ENCODE data around the gene RPS3A. TPM values are rescaled to one million over a fixed set of nuclear protein-coding genes. Genes with fewer than 3 reads are reported as not detected.

The RPS3A gene
- total RNA-seq, result 2,351 and 3,068 TPM in 2 replicates

DNA sequence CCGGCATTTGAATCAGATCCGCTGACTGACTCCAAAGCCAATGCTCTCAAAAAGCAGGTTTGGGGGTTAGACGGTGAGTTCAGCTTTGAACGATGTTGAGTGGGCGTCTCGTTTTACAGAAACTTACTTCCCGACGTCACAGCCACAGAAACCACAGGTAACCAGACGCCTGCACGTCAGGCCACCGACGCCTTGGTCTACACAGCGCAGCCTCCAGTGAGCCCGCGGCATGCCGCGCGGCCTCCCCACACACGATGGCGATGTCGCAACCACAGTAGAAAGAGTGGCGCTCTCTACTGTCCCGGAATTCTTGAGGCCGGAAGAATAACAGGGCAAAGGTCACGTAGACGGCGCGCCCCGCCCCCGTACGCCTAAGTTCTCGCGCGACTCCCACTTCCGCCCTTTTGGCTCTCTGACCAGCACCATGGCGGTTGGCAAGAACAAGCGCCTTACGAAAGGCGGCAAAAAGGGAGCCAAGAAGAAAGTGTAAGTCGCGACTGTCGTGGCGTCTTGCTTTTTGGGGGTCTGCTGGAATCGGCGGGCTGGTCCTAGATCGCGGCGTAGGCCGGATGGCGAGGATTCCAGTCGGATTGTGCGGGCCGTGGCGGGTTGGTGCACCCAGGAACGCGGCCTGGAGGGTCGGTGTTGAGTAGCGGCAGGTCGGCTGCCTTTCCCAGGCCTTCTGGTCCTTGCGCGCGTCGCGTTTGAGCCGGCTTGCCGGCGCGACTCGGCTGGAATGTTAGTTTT, at the start of gene RPS3A:
RPS3A (plus strand) TSS at position 400 of the 747 bp plus-strand sequence; CDS start at position 425, 25 bp downstream.

Small RNAs within 50 kb of the gene (small RNA-seq; reads per million reads assigned to genes)
- gene SNORD73A, result not detected
- 6.0 reads per million, percentile 85 among the genes with 10 or more reads in this experiment for gene SNORD73B

Other genes starting within 250 kb of the RPS3A start
- gene LRBA, start 84.3 kb upstream of the RPS3A start, total RNA-seq, result 92.0 and 114 TPM in 2 replicates
- gene PRSS48, start 177.5 kb downstream of the RPS3A start, total RNA-seq, result not detected in 2 replicates
- gene SH3D19, start 226.0 kb downstream of the RPS3A start, total RNA-seq, result 113 and 130 TPM in 2 replicates